SK-N-SH (cell line): ENCODE data around the gene PLBD2. TPM values are rescaled to one million over a fixed set of nuclear protein-coding genes. Genes with fewer than 3 reads are reported as not detected.

Experiments
- CTCF ChIA-PET: fragments of 300-600, 350-600 bp; formaldehyde crosslinking; extraction: SDS; loops from one replicate; lab custom pipeline; 2021; lab: Yijun Ruan, JAX
- POLR2A ChIA-PET: fragments of 350-600 bp; sonication (Branson Sonifier 250); formaldehyde crosslinking; extraction: SDS; loops from one replicate; lab custom pipeline; 2020; ENCODE audit warnings: antibody characterized with exemption, inconsistent platforms; lab: Yijun Ruan, JAX
- DNase-seq: peaks from one replicate; pipeline ENCODE4 v3.0.0; 2012
- H2AFZ ChIP-seq: fragments of 200-600 bp; sonication (generic); 2 replicates; pipeline ENCODE4 v1.8.1; 2016; ENCODE audit warnings: antibody characterized with exemption, mild to moderate bottlenecking, low read depth
- H3F3A ChIP-seq: fragments of 200-600 bp; sonication (generic); replicated peaks from 2 replicates; pipeline ENCODE3; 2016; ENCODE audit warnings: antibody characterized with exemption, mild to moderate bottlenecking; ENCODE audit not compliant: insufficient read depth
- H3K27ac ChIP-seq, 2 experiments: fragments of 200-500 bp in 1 of 2; fragments of 200-600 bp in 1 of 2; sonication (Bioruptor generic) in 1 of 2; sonication (generic), shearing (Covaris generic) in 1 of 2; 2 replicates each; pipeline versions ENCODE4 v1.5.1 to v1.6.1; 2014 to 2016; ENCODE audit warnings: low read depth in 2 of 2, inconsistent platforms in 1 of 2, low read length in 1 of 2, mild to moderate bottlenecking in 1 of 2, mixed read lengths in 1 of 2
- H3K27me3 ChIP-seq: fragments of 200-600 bp; sonication (generic), shearing (Covaris generic); 2 replicates; pipeline ENCODE4 v1.6.1; 2016; ENCODE audit warnings: mixed run types; ENCODE audit not compliant: insufficient read depth
- H3K36me3 ChIP-seq, 2 experiments: fragments of 200-500 bp in 1 of 2; fragments of 200-600 bp in 1 of 2; sonication (Bioruptor generic) in 1 of 2; sonication (generic) in 1 of 2; replicated peaks in 1 of 2; 2 replicates each; pipeline versions ENCODE3 to v1.5.1; 2014 to 2016; ENCODE audit warnings: low read length in 1 of 2, mild to moderate bottlenecking in 1 of 2; ENCODE audit not compliant: insufficient read depth in 2 of 2, control insufficient read depth in 1 of 2
- H3K4me1 ChIP-seq, 2 experiments: fragments of 200-500 bp in 1 of 2; fragments of 200-600 bp in 1 of 2; sonication (Bioruptor generic) in 1 of 2; sonication (generic), shearing (Covaris generic) in 1 of 2; 2 replicates each; pipeline versions ENCODE4 v1.5.1 to v1.6.1; 2014 to 2016; ENCODE audit warnings: low read depth in 1 of 2, low read length in 1 of 2, mixed run types in 1 of 2; ENCODE audit not compliant: insufficient read depth in 2 of 2, control insufficient read depth in 1 of 2
- H3K4me2 ChIP-seq: fragments of 200-600 bp; sonication (generic), shearing (Covaris generic); 2 replicates; pipeline ENCODE4 v1.6.1; 2017; ENCODE audit warnings: mixed run types
- H3K4me3 ChIP-seq, 2 experiments: fragments of 200-500 bp in 1 of 2; fragments of 200-600 bp in 1 of 2; sonication (Bioruptor generic) in 1 of 2; sonication (generic), shearing (Covaris generic) in 1 of 2; 2 replicates each; pipeline versions ENCODE4 v1.5.1 to v1.8.1; 2014 to 2016; ENCODE audit warnings: low read depth in 2 of 2, inconsistent platforms in 1 of 2, low read length in 1 of 2, mild to moderate bottlenecking in 1 of 2, mixed read lengths in 1 of 2, moderate library complexity in 1 of 2
- H3K79me2 ChIP-seq: fragments of 200-600 bp; sonication (generic); 2 replicates; pipeline ENCODE4 v1.8.1; 2017; ENCODE audit warnings: mild to moderate bottlenecking; ENCODE audit not compliant: insufficient read depth
- H3K9ac ChIP-seq: fragments of 200-600 bp; sonication (generic); 2 replicates; pipeline ENCODE4 v1.6.1; 2017; ENCODE audit warnings: mixed run types
- H3K9me2 ChIP-seq: fragments of 200-600 bp; sonication (generic); 2 replicates; pipeline ENCODE4 v1.6.1; 2017; ENCODE audit warnings: mixed run types
- H3K9me3 ChIP-seq: fragments of 200-600 bp; sonication (generic); 2 replicates; pipeline ENCODE4 v1.6.1; 2017; ENCODE audit warnings: mixed run types, mild to moderate bottlenecking, moderate library complexity
- H4K20me1 ChIP-seq: fragments of 200-600 bp; sonication (generic); 2 replicates; pipeline ENCODE4 v1.6.1; 2017; ENCODE audit warnings: mild to moderate bottlenecking, mixed run types; ENCODE audit not compliant: insufficient read depth
- CTCF ChIP-seq: fragments of 200-600 bp; sonication (generic); IDR thresholded peaks from 2 replicates; pipeline ENCODE4 v1.6.1; 2017; ENCODE audit warnings: antibody characterized with exemption, mild to moderate bottlenecking, moderate library complexity
- EZH2phosphoT487 ChIP-seq: fragments of 200-600 bp; sonication (generic); IDR thresholded peaks from 2 replicates; pipeline ENCODE4 v1.6.1; 2017; ENCODE audit warnings: low read depth, mixed run types, mild to moderate bottlenecking, antibody characterized with exemption, moderate library complexity, borderline replicate concordance
- FOXJ3 ChIP-seq: sonication (generic); formaldehyde crosslinking; IDR thresholded peaks from 2 replicates; pipeline ENCODE4 v1.5.1; 2020; ENCODE audit warnings: mild to moderate bottlenecking, missing genetic modification reagents
- GABPA ChIP-seq: IDR thresholded peaks from 2 replicates; pipeline ENCODE4 v1.4.0; 2012; ENCODE audit warnings: low read depth, mild to moderate bottlenecking
- GATA2 ChIP-seq: sonication (generic); formaldehyde crosslinking; IDR thresholded peaks from 2 replicates; pipeline ENCODE4 v1.5.0; 2020; ENCODE audit warnings: mild to moderate bottlenecking, missing genetic modification reagents
- JUND ChIP-seq: IDR thresholded peaks from 2 replicates; pipeline ENCODE4 v1.4.0; 2012
- NRF1 ChIP-seq: IDR thresholded peaks from 2 replicates; pipeline ENCODE4 v1.6.1; 2012; ENCODE audit warnings: low read depth, mild to moderate bottlenecking, low read length
- RFX5 ChIP-seq: IDR thresholded peaks from 2 replicates; pipeline ENCODE4 v1.6.1; 2012; ENCODE audit warnings: mild to moderate bottlenecking, improper control_type of control experiment, low read length
- SMC3 ChIP-seq: IDR thresholded peaks from 2 replicates; pipeline ENCODE4 v1.6.1; 2012; ENCODE audit warnings: low read depth, low read length, improper control_type of control experiment
- TCF12 ChIP-seq: IDR thresholded peaks from 2 replicates; pipeline ENCODE4 v1.4.0; 2012
- USF2 ChIP-seq: fragments of 150-350 bp; IDR thresholded peaks from 2 replicates; pipeline ENCODE4 v1.6.1; 2017; ENCODE audit warnings: antibody characterized with exemption, low read length, low read depth, borderline replicate concordance
- YY1 ChIP-seq: IDR thresholded peaks from 2 replicates; pipeline ENCODE4 v1.4.0; 2012; ENCODE audit warnings: low read depth, mild to moderate bottlenecking
- WGBS: methylation state at CpG from one replicate; pipeline ENCODE4 v1.1.6; 2017; ENCODE audit warnings: low lambda C conversion rate; 5-methylcytosine and 5-hydroxymethylcytosine counted together
- polyA plus RNA-seq, 3 experiments: library from polyadenylated mRNA; depleted of rRNA; stranded (reverse); fragments of >200 nt; gene quantifications; 2 replicates each; pipeline ENCODE4 v1.2.3, GENCODE V29; 2012
- TF ChIP-seq, protein P1 (sequence below): fragments of 150-350 bp; IDR thresholded peaks from 2 replicates; pipeline ENCODE4 v1.6.1; 2016; ENCODE audit warnings: mild to moderate bottlenecking, low read depth, low read length
- TF ChIP-seq, protein P2 (sequence below): IDR thresholded peaks from 2 replicates; pipeline ENCODE4 v1.4.0; 2012; ENCODE audit warnings: low read depth, borderline replicate concordance
- TF ChIP-seq, protein P3 (sequence below): IDR thresholded peaks from 2 replicates; pipeline ENCODE4 v1.4.0; 2012; ENCODE audit warnings: low read depth

PLBD2 gene
- polyA plus RNA-seq, 1 of the 3 experiments (the other 2 are of a cell fraction) = 15.2 TPM

DNA sequence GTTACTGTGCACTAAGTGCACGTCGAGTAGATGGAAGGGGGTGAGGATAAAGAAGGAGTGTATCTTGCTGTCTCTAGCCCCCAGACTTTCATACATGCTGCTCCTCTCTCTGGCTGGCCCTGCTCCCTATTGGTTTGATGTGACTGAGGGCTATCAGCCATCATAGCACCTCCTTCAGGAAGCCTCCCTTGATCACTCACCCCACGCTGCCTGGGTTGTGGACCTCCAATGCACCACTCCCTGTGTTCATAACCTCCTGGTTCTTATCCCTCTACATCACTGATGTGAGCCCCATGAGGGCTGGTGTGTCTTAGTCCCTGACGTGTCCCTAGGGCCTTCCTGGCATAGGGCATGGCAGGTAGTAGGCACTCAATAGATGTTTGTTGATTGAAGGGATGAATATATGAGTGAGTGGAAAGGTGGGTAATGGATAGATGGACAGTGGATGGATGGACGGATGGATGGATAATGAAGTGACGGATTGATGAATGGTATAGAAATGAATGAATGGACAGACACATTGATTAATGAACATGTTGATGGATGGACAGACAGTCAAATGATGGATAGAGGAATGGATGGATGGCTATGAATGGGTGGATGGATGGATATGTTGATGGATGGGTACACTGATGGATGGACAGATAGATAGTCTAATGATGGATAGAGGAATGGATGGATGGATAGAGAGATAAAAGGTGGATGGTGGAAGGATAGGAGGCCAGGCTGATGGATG is 78.8 kb downstream of the PLBD2 start:
- ChIA-PET CTCF (no interaction called here), POLR2A (no interaction called here)
- Histone ChIP-seq H3K4me3 (no peak overlapping the region), H3K79me2 (no peaks in the 10 kb centered on the region), H3K4me2 (no peak overlapping the region), H3F3A (no peaks in the 10 kb centered on the region), H3K9me2 (no peaks in the 10 kb centered on the region), H3K9me3 (no peaks in the 10 kb centered on the region), H3K36me3 (no peaks in the 10 kb centered on the region), H2AFZ (no peak overlapping the region), H3K4me1 (no peaks in the 10 kb centered on the region), H3K9ac (no peak overlapping the region), H4K20me1 (no peaks in the 10 kb centered on the region), H3K27me3 (no peaks in the 10 kb centered on the region), H3K27ac (no peak overlapping the region)
- TF ChIP-seq RFX5 = no peak
- 75% methylated on average over 6 of the region's 6 CpGs for WGBS
- DNase-seq = no peak

DNA sequence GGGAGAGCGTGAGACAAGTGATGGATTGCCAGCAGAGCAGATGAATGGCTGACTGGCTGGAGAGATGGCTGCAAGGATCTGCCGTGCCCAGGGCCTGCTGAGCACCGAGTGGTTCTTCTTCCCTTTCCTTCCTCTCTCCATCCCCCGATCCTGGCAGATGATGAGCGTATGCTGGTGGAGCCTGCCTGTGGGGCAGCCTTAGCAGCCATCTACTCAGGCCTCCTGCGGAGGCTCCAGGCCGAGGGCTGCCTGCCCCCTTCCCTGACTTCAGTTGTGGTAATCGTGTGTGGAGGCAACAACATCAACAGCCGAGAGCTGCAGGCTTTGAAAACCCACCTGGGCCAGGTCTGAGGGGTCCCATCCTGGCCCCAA is 79.3 kb downstream of the PLBD2 start:
- H3K4me2 ChIP-seq = no peak overlapping the region
- H3K9me2 ChIP-seq = no peaks in the 10 kb centered on the region
- no peak overlapping the region for H3K9ac ChIP-seq
- no peak for DNase-seq
- no peak overlapping the region for H3K4me3 ChIP-seq
- H3K36me3 ChIP-seq = no peaks in the 10 kb centered on the region
- CTCF ChIA-PET = no interaction called here
- no peak overlapping the region for H3K27ac ChIP-seq
- H4K20me1 ChIP-seq = no peaks in the 10 kb centered on the region
- TF ChIP-seq GATA2 = no peak
- TF ChIP-seq SMC3 = no peak
- H2AFZ ChIP-seq = no peak overlapping the region
- H3K4me1 ChIP-seq = no peaks in the 10 kb centered on the region
- 64% methylated on average over 3 of the region's 9 CpGs for WGBS
- H3K79me2 ChIP-seq = no peaks in the 10 kb centered on the region
- H3F3A ChIP-seq = no peaks in the 10 kb centered on the region
- no peaks in the 10 kb centered on the region for H3K27me3 ChIP-seq
- H3K9me3 ChIP-seq = no peaks in the 10 kb centered on the region
- POLR2A ChIA-PET = no interaction called here

GRCh38 chr12:113438523-113439300 is 80.3 kb downstream of the PLBD2 start:
- 44% methylated on average over 4 of the region's 4 CpGs for WGBS
- no peaks in the 10 kb centered on the region for H4K20me1 ChIP-seq
- no peak overlapping the region for H2AFZ ChIP-seq
- H3K4me1 ChIP-seq = no peaks in the 10 kb centered on the region
- TF ChIP-seq USF2 (no peak), CTCF (no peak), YY1 (no peak), EZH2phosphoT487 (no peak), FOXJ3 (CRISPR knock-in tag) (no peak), TCF12 (no peak), NRF1 (no peak), JUND (no peak), GABPA (no peak)
- TF ChIP-seq, protein P1, sequence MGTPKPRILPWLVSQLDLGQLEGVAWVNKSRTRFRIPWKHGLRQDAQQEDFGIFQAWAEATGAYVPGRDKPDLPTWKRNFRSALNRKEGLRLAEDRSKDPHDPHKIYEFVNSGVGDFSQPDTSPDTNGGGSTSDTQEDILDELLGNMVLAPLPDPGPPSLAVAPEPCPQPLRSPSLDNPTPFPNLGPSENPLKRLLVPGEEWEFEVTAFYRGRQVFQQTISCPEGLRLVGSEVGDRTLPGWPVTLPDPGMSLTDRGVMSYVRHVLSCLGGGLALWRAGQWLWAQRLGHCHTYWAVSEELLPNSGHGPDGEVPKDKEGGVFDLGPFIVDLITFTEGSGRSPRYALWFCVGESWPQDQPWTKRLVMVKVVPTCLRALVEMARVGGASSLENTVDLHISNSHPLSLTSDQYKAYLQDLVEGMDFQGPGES = no peak
- TF ChIP-seq, protein P2, sequence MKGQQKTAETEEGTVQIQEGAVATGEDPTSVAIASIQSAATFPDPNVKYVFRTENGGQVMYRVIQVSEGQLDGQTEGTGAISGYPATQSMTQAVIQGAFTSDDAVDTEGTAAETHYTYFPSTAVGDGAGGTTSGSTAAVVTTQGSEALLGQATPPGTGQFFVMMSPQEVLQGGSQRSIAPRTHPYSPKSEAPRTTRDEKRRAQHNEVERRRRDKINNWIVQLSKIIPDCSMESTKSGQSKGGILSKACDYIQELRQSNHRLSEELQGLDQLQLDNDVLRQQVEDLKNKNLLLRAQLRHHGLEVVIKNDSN = no peak
- TF ChIP-seq, protein P3, sequence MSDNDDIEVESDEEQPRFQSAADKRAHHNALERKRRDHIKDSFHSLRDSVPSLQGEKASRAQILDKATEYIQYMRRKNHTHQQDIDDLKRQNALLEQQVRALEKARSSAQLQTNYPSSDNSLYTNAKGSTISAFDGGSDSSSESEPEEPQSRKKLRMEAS = no peak
- H3K9ac ChIP-seq = no peak overlapping the region
- no peak for DNase-seq
- no peak overlapping the region for H3K4me3 ChIP-seq
- H3K36me3 ChIP-seq = no peaks in the 10 kb centered on the region
- H3K9me3 ChIP-seq = no peaks in the 10 kb centered on the region
- no peaks in the 10 kb centered on the region for H3K79me2 ChIP-seq
- H3F3A ChIP-seq = no peaks in the 10 kb centered on the region
- ChIA-PET CTCF (no interaction called here), POLR2A (no interaction called here)
- no peaks in the 10 kb centered on the region for H3K9me2 ChIP-seq
- no peak overlapping the region for H3K27ac ChIP-seq
- no peak overlapping the region for H3K4me2 ChIP-seq
- H3K27me3 ChIP-seq = no peaks in the 10 kb centered on the region
